HEK293 (cell line): ENCODE measurements around the gene ZNF330.

ENCODE experiments used
- ZNF677 ChIP-seq: fragments of 450-650 bp; IDR thresholded peaks from 2 replicates; pipeline ENCODE4 v1.5.0; 2018; ENCODE audit warnings: missing biosample characterization, mild to moderate bottlenecking, missing genetic modification characterization, moderate library complexity
- TF ChIP-seq, protein P1 (sequence below): fragments of 450-650 bp; formaldehyde crosslinking; IDR thresholded peaks from 2 replicates; pipeline ENCODE4 v1.5.1; 2016; ENCODE audit warnings: missing biosample characterization, missing genetic modification characterization, low read depth

DNA sequence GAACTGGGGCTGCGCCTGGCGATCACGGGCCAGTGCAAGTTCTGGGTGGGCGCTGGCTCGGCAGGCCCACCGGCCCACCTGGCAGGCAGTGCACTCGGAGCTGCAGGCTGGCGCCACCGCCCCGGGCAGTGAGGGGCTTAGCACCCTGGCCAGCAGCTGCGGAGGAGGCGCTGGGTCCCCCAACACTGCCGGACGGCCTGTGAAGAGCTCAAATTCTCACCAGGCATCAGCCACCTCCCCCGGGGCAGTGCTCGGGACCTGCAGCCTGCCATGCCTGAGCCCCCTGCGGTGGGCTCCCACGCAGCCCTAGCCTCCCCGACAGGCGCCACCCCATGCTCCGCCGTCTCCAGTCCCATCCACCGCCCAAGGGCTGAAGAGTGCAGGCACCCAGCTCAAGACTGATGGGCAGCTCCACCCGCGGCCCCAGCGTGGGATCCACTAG is 7.1 kb upstream of the ZNF330 start:
- TF ChIP-seq ZNF677 (tag by site-specific recombination), result no peak
- TF ChIP-seq, protein P1, sequence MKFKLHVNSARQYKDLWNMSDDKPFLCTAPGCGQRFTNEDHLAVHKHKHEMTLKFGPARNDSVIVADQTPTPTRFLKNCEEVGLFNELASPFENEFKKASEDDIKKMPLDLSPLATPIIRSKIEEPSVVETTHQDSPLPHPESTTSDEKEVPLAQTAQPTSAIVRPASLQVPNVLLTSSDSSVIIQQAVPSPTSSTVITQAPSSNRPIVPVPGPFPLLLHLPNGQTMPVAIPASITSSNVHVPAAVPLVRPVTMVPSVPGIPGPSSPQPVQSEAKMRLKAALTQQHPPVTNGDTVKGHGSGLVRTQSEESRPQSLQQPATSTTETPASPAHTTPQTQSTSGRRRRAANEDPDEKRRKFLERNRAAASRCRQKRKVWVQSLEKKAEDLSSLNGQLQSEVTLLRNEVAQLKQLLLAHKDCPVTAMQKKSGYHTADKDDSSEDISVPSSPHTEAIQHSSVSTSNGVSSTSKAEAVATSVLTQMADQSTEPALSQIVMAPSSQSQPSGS (tag by site-specific recombination), result no peak
